OCI-LY1 (cell line): ENCODE results near the gene FAM107B.

Source experiments
- H2AFZ ChIP-seq: fragments of 200-600 bp; sonication (generic), shearing (Covaris generic); 2 replicates; pipeline ENCODE4 v1.6.0; 2014; ENCODE audit warnings: antibody characterized with exemption, mild to moderate bottlenecking, low read length
- H3F3A ChIP-seq: fragments of 200-600 bp; sonication (generic), shearing (Covaris generic); 2 replicates; pipeline ENCODE4 v1.6.0; 2014; ENCODE audit warnings: mild to moderate bottlenecking, antibody characterized with exemption, low read length, moderate library complexity; ENCODE audit not compliant: insufficient read depth
- H3K27ac ChIP-seq: fragments of 200-600 bp; sonication (generic); 2 replicates; pipeline ENCODE4 v1.5.1; 2014; ENCODE audit warnings: low read length, mixed run types, mild to moderate bottlenecking, low read depth; ENCODE audit not compliant: poor library complexity, severe bottlenecking
- H3K27me3 ChIP-seq: fragments of 200-600 bp; sonication (generic); 2 replicates; pipeline ENCODE4 v1.6.0; 2014; ENCODE audit warnings: antibody characterized with exemption, mild to moderate bottlenecking, low read length, moderate library complexity; ENCODE audit not compliant: insufficient read depth
- H3K36me3 ChIP-seq: fragments of 200-600 bp; sonication (generic); 2 replicates; pipeline ENCODE4 v1.6.1; 2014; ENCODE audit warnings: mild to moderate bottlenecking, antibody characterized with exemption, low read length, moderate library complexity, mixed read lengths; ENCODE audit not compliant: insufficient read depth
- H3K4me1 ChIP-seq: fragments of 200-600 bp; sonication (generic); 2 replicates; pipeline ENCODE4 v1.5.1; 2014; ENCODE audit warnings: mild to moderate bottlenecking, low read length, moderate library complexity; ENCODE audit not compliant: insufficient read depth, severe bottlenecking
- H3K4me2 ChIP-seq: fragments of 200-600 bp; sonication (generic), shearing (Covaris generic); 2 replicates; pipeline ENCODE4 v1.6.1; 2014; ENCODE audit warnings: low read length
- H3K4me3 ChIP-seq: fragments of 200-600 bp; sonication (generic); 2 replicates; pipeline ENCODE4 v1.5.1; 2014; ENCODE audit warnings: low read length, low read depth, mild to moderate bottlenecking, mixed read lengths; ENCODE audit not compliant: poor library complexity, severe bottlenecking
- H3K79me2 ChIP-seq: fragments of 200-600 bp; shearing (Covaris generic); 2 replicates; pipeline ENCODE4 v1.6.1; 2016; ENCODE audit warnings: mixed run types, low read length, mixed read lengths; ENCODE audit not compliant: insufficient read depth
- H3K9ac ChIP-seq: fragments of 200-600 bp; sonication (generic), shearing (Covaris generic); 2 replicates; pipeline ENCODE4 v1.6.1; 2014; ENCODE audit warnings: mild to moderate bottlenecking, low read length, mixed read lengths
- H3K9me2 ChIP-seq: fragments of 200-600 bp; sonication (generic), shearing (Covaris generic); 2 replicates; pipeline ENCODE4 v1.6.1; 2014; ENCODE audit warnings: low read depth, mild to moderate bottlenecking, low read length, mixed read lengths
- H3K9me3 ChIP-seq: fragments of 200-600 bp; shearing (Covaris generic); 2 replicates; pipeline ENCODE4 v1.6.1; 2014; ENCODE audit warnings: low read length, mixed read lengths
- H4K20me1 ChIP-seq: fragments of 200-600 bp; sonication (generic), shearing (Covaris generic); 2 replicates; pipeline ENCODE4 v1.6.0; 2016; ENCODE audit warnings: mild to moderate bottlenecking, low read length; ENCODE audit not compliant: insufficient read depth
- CTCF ChIP-seq: fragments of 200-600 bp; sonication (generic), shearing (Covaris generic); IDR thresholded peaks from 2 replicates; pipeline ENCODE4 v1.5.1; 2017; ENCODE audit warnings: mild to moderate bottlenecking, antibody characterized with exemption, low read length, moderate library complexity, mixed read lengths
- EZH2 ChIP-seq: fragments of 200-600 bp; sonication (generic), shearing (Covaris generic); IDR thresholded peaks from 2 replicates; pipeline ENCODE4 v1.8.0; 2017; ENCODE audit warnings: borderline replicate concordance, mixed run types, mild to moderate bottlenecking, antibody characterized with exemption, low read length, moderate library complexity, mixed read lengths

FAM107B gene

GRCh38 chr10:14474656-14475055 lies 300.0 kb downstream of the FAM107B start:
- Histone ChIP-seq H2AFZ (no peak overlapping the region), H4K20me1 (no peaks in the 10 kb centered on the region), H3K27me3 (no peaks in the 10 kb centered on the region), H3K27ac (no peak overlapping the region), H3K79me2 (no peaks in the 10 kb centered on the region), H3K4me2 (no peak overlapping the region), H3K9me2 (no peaks in the 10 kb centered on the region), H3K9ac (no peak overlapping the region), H3K4me3 (no peak overlapping the region), H3K36me3 (no peaks in the 10 kb centered on the region), H3F3A (no peaks in the 10 kb centered on the region), H3K9me3 (no peaks in the 10 kb centered on the region), H3K4me1 (no peaks in the 10 kb centered on the region)
- TF ChIP-seq EZH2 (no peak), CTCF (no peak)

GRCh38 chr10:14470920-14471319 lies 303.8 kb downstream of the FAM107B start:
- no peaks in the 10 kb centered on the region for H3F3A ChIP-seq
- H3K4me2 ChIP-seq: no peak overlapping the region
- H3K36me3 ChIP-seq: no peaks in the 10 kb centered on the region
- H3K4me1 ChIP-seq: no peaks in the 10 kb centered on the region
- H2AFZ ChIP-seq: no peak overlapping the region
- TF ChIP-seq EZH2 (no peak), CTCF (no peak)
- H3K4me3 ChIP-seq: no peak overlapping the region
- H3K27ac ChIP-seq: no peak overlapping the region
- H3K9me2 ChIP-seq: no peaks in the 10 kb centered on the region
- H3K79me2 ChIP-seq: no peaks in the 10 kb centered on the region
- H3K9me3 ChIP-seq: no peaks in the 10 kb centered on the region
- H4K20me1 ChIP-seq: no peaks in the 10 kb centered on the region
- H3K27me3 ChIP-seq: no peaks in the 10 kb centered on the region
- H3K9ac ChIP-seq: no peak overlapping the region

- no peaks in the 10 kb centered on the region for H3F3A ChIP-seq
- H3K9me3 ChIP-seq: no peaks in the 10 kb centered on the region
- H3K27me3 ChIP-seq: no peaks in the 10 kb centered on the region
- H3K4me3 ChIP-seq: no peak overlapping the region
- no peak overlapping the region for H2AFZ ChIP-seq
- no peak overlapping the region for H3K9ac ChIP-seq
- TF ChIP-seq EZH2: no peak
- TF ChIP-seq CTCF: no peak
- no peaks in the 10 kb centered on the region for H3K9me2 ChIP-seq
- no peak overlapping the region for H3K27ac ChIP-seq
- no peaks in the 10 kb centered on the region for H4K20me1 ChIP-seq
- no peaks in the 10 kb centered on the region for H3K79me2 ChIP-seq
- H3K4me1 ChIP-seq: no peaks in the 10 kb centered on the region
- no peak overlapping the region for H3K4me2 ChIP-seq
- no peaks in the 10 kb centered on the region for H3K36me3 ChIP-seq
Measured at GRCh38 chr10:14468726-14469125, 306.0 kb downstream of the FAM107B start.
